CD4-positive, alpha-beta T cell treated with Interleukin-15 for 4 hours (primary cell): Measurements from ENCODE around the gene SLC35F5.
"Not testable (repeated sequence)": the region's sequence is repeated elsewhere in the genome, so short reads cannot be mapped to it uniquely, and the experiment has no call there.

Source experiments
- DNase-seq: peaks from one replicate; pipeline ENCODE4 v3.0.0-alpha.2; 2020; ENCODE audit warnings: low spot score

The SLC35F5 gene

DNA sequence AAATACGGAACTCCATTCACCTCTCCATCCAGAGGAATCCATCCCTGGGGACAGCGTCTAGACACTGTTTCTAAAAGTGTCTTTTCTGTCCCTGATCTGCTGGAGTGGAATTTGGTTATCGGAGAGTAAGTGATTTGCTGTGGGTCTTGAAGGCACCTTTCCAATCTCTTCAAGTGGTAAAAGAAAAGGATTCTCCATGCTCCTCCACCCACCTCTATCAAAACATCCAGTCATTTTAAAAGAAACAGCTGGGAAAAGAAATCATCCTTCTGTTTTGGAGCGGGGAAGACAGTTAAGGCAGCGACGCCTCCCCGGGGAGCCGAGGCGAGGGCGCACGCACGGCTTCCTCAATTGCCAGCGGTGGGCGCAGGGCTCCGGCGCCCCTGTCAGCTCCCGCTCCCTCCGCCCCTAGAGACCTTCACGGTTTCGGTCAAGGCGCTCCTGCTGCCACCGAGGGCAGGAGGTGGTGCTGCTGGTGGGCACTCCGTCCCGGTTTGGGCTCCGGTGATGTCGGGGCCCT lies 547 bp downstream of the SLC35F5 start:
- peak; percentile 16 for DNase-seq

DNA sequence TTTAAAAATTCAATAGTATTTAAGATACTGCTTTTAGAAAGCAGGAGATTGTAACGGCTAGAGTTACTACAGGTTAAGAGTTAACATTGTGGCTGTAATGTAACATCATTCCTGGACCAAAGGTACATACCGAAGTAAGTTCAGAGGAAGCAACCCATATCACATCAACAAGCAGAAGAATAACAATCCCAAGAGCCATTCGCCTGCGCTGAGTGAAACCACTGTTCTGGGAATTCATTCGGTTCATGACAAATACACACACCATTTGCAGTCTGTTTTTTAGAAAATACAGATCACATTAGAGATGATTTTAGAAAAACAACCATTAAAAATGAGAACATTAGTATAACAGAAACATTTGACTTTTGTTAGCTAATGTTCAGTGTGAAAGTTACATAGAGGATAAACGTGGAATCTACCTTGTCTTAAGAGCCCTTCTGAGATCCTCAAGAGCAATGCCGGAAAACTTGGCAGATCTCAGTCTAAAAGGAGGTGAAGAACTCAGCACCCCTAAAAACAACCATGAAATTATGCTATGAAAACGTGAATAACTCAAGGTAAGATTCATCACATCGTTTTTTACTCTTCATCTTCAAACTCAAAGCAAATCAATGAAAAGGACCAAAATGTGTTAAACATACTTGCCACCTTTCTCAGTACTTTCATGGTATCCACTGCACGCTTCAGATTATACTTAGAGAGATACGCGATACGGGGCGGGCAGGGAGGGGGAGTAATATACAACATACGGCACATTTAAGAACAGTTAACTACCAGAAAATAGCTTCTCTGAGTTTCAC lies 1.2 kb downstream of the SLC35F5 start:
- DNase-seq, result no peak

DNA sequence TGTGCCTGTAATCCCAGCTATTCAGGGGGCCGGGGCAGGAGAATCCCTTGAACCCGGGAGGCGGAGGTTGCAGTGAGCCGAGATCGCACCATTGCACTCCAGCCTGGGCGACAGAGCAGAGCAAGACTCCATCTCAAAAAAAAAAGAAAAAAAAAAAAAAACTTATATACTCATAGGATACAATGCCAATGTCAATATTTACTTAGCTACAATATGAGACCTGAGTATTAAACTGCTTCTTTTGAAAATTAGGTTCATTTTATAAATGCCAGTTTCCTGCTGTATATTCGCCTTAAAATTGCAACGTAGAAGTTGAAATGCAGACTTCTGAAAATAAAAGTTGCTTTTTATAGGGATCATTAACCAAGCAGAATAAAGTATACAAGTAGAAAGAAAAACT lies 2.3 kb downstream of the SLC35F5 start:
- no peak for DNase-seq

DNA sequence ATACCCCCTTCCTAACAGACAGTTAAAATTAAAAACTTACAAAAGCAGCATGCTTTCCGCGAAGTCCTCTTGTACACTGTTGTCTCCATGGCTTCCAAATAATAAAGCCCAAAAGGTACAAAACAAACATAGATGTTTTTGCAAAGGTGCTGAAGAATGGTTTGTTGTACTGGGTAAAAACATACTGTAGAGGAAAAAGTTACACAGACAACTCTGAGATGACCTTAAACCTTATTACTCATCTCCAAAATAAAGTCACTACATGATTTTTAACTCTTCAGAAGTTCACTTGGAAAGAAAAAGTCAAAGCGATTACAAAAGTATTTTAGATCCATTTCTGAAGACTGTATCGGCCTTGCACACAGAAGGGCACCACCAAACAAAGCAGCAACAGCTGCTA lies 6.1 kb downstream of the SLC35F5 start:
- DNase-seq, result no peak

DNA sequence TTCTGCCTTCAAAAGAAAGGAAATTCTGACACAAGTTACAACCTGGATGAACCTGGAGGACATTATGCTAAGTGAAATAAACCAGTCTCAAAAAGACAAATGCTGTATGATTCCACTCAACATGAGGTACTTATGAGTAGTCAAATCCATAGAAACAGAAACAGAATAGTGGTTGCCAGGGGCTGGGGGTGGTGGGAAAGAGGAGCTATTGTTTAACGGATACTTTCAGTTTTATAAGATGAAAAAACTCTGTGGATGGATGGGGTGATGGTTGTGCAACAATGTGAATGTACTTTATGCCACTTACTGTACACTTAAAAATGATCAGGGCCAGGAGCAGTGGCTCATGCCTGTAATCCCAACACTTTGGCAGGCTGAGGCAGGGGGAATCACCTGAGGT lies 15.4 kb downstream of the SLC35F5 start:
- DNase-seq, result no peak

DNA sequence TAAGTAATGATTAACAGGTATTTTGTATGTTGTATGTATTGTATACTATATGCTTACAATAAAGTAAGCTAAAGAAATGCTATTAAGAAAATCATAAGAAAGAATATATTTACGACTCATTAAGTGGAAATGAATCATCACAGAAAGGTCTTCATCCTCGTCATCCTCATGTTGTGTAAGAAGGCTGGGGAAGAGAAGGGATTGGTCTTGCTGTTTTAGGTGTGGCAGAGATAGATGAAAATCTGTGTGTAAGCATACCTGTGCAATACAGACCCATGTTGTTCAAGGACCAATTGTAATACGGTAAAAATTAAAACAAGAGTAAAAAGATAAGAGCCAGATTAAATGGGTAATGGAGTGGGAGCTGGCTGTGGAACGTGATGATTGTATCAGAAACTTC lies 16.6 kb downstream of the SLC35F5 start:
- DNase-seq, result no peak

DNA sequence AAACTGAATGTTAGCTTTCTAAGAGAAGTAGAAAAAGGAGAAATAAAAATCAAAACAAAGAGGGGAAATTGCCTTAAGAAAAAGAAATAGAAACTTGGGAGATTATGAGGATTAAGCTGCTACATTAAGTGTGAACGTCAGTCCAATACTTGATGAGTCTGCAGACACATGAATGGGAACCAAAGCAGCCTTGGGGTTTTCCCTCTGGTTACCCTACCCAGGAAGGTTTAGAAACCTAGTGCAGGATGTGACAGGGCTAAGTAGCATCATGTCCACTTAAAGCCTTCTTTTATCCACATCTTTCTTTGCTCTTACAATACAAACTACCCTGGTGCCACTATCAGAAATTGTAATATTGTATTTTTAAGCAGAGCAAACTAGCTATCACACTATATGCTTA lies 22.3 kb downstream of the SLC35F5 start:
- DNase-seq, result no peak

DNA sequence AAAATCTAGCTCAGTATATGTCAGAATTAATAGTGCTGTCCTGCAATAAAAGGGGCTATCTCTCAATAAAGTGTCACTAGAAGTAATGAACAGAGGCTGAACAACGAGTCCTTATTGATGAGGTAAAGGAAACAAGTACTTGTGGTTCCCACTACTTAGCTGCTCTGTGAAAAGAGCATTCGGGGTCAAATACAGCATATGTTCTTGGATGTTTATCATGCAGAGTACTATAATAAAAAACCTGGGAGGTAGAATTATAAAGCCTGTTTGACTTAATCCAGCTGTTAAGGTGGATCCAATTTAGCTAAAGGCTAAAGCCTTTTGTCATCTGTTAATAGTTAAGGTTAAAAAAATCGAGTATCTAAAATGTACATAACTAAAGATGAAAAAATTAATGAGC lies 32.4 kb downstream of the SLC35F5 start:
- no peak for DNase-seq

DNA sequence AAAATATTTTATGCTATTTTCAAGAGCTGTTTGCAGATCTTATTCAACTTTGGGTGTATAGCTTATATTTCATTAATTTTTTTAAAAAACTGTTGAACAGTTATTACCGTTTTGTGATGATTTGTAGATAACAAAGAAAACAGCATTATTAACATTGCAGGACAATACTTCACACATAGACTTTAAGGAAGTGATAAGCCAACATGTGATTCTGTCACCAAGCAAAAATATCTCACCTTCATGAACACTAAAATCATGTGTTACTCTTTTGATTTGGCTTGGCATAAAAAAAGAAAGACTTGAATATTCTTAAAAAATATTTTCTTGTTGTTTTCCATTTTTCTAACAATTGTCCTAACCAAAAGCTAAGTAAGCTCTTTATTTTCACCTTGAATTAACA lies 33.0 kb downstream of the SLC35F5 start:
- DNase-seq, result no peak

DNA sequence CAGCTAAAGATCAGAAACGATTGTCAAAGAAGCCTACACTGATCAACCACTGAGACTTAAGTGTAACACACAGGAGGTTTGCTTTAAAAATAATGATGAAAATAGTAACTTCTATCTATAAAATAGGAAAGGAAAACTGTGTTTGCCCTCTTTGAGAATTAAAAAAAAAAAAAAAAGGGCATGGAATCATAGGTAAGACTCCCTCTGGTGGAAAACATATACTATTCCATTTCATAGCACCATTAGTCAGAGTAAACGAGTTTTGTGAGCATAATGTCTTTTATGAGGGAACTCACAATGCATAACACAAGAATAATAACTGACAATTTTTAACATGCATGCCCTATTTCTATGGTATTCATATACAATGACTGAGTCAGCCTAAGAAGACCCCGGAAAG lies 36.3 kb downstream of the SLC35F5 start:
- no peak for DNase-seq

DNA sequence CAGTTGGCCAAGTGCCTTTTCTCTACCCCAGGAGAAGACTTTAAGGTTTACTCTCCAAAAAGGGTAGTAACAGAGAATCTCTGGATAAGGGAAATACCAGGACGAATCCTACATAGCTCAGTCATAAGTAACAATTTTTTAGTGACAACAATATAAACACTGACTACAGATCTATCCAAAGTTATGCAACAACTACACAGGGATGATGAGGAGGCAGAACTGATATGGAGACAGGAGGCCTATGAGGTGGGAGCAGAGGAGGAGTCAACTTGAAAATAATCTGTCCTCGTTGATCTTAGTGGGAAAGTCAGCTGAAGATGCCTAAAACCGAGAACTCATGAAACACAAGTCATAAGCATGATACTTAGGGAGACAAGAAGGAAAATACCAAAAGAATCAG lies 40.2 kb downstream of the SLC35F5 start:
- no peak for DNase-seq

DNA sequence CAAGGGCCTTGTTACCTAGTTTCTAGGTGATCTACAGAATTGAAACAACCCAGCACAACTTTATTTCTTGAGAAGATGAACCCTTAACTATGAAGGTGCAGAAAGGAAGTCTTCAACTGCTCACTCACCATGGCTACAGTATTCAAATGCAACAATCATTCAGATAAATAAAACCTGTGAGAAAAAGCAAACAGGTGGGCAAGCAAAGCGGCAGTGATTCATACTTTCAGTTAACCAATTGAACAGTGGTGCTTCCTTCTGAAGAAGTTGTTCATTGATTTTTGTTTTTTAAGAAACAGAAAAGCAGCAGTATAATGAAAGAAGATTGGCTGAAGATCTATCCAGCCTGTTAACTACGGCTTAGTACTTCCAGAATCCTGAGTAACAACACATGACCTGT lies 43.5 kb downstream of the SLC35F5 start:
- DNase-seq, result no peak

DNA sequence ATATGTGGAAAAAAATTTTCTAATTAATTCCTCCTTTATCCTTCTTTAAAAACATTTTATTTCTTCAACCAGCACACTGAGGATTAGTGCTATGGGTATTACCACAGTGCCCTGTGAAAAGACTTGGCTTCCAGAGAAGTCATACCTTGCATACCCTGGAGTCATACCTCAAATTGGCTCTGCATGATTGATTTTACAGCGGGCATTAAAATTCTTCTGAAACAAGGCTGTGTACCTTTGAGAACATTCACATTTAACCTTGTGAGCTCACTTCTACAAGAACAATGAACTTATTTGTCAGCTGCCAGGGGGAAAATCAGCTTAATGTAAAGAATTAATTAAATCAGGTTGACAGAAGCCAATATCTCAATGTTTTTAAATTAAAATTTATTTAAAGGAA lies 44.6 kb downstream of the SLC35F5 start:
- DNase-seq, result no peak

DNA sequence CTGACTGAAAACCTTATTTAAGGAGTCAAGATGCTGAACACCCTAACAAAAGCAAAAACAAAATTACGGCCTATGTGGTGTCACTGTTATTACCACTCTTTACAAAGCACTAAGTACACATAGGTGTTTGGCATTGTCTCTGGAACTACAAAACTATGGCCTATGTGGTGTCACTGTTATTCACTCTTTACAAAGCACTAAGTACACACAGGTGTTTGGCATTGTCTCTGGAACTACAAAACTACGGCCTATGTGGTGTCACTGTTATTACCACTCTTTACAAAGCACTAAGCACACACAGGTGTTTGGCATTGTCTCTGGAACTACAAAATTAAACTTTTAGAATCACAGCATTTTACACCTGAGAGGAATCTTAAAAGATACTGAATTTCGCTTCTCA lies 47.4 kb downstream of the SLC35F5 start:
- DNase-seq, result no peak

DNA sequence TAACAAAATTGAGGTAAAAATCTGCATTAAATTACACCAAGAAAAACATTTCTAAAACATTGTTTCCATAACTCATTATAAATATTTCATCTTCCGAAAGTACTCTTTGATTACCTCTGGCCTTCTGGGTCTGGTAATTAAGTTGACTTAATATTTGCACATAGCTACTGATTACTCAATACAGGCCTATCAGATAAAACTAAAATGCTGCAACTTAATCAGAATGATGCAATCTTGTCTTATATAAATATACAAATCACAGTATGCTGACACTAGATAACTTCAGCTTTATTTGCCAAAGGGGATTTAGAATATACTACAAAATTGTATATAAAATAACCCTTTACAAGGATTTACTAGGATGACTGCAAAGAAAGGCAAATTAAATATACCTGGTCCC lies 49.3 kb downstream of the SLC35F5 start:
- DNase-seq, result no peak

DNA sequence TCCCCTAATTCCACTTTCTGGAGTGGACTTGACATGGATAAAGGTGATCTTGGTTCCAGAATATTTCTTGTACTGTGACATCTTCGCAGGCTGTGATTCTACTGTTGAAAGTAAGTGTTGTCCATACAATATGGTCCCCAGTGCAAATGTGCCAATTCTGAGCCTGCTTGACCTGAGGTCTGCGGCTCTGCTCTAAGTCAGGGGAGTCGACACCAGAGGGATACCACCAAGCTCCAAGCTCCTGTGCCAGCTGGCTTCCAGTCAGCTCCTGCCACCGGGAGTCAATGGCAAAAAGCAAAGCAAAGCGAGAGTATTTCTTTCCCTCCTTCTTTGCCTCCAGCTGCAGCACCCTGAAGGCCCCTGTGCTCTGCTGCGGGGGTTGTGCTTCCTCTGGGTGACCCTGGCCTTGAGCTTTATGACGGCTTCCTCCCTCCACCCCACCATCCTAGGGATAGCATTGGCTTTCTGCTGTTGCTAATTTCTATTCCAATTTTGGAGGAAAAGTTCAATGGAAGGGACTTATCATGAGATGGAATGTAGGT lies 50.4 kb downstream of the SLC35F5 start:
- DNase-seq, result no peak

DNA sequence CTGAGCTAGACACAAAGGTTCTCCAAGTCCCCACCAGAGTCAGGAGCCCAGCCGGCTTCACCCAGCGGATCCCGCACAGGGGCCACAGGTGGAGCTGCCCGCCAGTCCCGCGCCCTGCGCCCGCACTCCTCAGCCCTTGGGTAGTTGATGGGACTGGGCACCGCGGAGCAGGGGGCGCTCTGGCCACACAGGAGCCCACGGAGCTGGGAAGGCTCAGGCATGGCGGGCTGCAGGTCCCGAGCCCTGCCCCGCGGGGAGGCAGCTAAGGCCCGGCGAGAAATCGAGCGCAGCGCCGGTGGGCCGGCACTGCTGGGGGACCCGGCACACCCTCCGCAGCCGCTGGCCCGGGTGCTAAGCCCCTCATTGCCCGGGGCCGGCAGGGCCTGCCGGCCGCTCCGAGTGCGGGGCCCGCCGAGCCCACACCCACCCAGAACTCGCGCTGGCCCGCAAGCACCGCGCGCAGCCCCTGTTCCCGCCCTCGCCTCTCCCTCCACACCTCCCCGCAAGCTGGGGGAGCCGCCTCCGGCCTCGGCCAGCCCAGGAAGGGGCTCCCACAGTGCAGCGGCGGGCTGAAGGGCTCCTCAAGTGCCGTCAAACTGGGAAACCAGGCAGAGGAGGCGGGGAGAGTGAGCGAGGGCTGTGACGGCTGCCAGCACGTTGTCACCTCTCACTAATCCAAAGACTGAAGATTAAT lies 52.0 kb downstream of the SLC35F5 start:
- not testable (repeated sequence) for DNase-seq

DNA sequence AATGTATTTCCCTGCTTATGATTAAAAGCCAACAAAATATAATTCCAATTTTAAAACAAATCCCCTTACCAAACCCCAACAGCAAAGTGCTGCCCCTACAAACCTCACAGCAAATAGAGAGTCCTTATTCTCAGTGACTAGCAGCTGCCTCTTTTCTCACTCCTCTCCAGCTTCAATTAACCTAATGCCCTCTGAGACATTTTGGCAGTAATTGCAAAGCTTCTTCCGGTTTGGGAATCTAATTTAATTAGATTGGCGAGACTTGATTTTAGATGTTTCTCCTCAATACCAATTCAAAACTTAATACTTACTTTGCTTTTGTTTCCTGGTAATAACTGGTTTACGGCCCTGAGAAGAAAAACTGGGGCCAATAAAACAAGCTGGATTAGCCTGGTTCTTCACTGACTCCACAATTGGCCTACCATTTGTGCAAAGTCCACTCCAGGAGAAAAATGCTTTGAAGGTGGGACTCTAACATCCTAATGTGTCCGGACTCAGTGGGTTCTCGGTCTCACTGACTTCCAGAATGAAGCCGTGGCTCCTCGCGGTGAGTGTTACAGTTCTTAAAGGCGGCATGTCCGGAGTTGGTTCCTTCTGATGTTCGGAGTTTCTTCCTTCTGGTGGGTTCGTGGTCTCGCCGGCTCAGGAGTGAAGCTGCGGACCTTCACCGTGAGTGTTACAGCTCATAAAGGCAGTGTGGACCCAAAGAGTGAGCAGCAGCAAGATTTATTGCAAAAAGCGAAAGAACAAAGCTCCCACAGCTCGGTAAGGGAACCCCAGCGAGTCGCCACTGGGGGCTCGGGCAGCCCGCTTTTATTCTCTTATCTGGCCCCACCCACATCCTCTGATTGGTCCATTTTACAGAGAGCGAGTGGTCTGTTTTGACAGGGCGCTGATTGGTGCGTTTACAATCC lies 52.8 kb downstream of the SLC35F5 start:
- DNase-seq, result no peak

DNA sequence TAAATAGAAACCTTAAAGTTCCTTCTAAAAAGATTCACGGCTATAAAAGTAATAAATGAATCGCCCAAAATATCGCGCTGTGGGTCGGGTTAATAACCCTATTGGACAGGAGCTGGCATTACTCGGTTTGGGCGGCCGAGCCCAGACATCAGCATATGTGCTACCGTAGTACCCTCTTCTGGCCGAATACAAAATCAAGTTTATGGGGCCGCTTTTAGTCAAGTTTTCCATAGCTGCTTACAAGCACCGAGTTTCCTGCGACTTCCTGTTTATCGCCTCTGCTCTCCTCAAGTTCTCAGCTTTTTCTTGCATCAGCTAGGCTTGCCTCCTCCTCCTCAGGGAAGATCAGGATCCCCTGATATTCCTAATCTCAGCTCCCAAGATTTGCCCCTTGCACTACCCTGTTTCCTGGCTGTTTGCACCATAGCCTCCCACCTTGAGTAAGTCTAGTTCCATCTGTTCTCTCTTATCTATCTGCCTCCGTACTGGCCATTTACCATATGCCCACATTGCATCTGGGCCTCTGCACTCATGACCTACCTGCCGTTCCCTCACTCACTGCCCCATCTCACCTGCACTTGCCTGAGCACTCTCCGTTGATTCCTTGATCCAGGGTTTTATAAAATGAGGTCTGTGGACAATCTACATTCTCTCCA lies 56.1 kb downstream of the SLC35F5 start:
- DNase-seq, result peak; percentile 57

DNA sequence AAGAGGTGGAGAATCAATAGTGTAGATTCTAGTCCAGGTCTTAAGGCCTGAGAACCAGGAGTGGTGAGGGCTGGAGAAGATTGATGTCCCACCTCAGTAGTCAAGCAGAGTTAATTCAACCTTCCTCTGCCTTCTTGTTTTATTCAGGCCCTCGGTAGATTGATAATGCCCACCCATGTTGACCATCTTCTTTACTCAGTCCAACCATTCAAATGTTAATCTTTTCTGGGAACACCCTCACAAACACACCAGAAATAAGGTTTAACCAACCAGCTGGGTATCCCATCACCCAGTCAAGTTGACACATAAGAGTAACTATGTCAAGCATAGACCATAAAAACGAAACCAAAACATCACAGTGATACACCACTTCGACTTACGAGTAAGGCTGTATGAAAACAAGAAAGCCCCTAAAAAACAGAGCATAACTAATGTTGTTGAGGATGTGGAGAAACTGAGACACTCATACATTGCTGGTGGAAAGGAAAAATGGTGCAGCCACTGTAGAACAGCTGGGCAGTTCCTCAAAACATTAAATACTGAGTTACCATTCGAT lies 57.5 kb downstream of the SLC35F5 start:
- DNase-seq, result peak; percentile 6

DNA sequence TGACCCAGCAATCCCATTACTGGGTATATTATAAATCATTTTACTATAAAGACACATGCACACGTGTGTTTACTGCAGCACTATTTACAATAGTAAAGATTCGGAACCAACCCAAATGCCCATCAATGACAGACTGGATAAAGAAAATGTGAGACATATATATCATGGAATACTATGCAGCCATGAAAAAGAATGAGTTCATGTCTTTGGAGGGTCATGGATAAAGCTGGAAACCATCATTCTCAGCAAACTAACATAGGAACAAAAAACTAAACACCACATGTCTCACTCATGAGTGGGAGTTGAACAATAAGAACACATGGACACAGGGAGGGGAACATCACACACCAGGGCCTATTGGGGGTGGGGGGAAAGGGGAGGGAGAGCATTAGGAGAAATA lies 58.2 kb downstream of the SLC35F5 start:
- DNase-seq, result not testable (repeated sequence)
